ENCODE measurements around the gene FBXO11. TPM values are rescaled to one million over a fixed set of nuclear protein-coding genes. Genes with fewer than 3 reads are reported as not detected.

Gene FBXO11
- total and polyA plus RNA-seq, 8 donors, result 56.2 to 101 (median 89.2) TPM

DNA sequence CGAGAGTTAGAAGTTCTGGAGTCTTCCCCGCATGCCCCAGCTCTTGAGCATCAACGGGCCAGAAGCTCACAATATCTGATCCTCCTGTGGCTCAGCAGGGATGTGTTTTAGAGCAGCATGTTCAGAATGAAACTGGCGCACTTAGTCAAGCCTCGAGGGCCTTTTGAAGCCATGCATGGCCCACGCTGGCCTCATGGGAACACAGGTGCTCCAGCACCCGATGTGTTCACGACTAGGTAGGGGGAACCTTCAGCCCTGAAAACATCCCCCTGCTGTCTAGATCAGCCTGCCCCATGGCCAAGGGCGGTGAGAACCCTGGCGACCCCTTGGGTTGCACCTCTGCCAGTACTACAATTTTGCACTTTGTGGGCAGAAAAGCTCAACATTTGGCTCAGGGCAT lies 90.5 kb downstream of the FBXO11 start:
- intact Hi-C loops (cut with DNase I), result no loop called here
- H3K9me3 ChIP-seq, result no peaks in the 10 kb centered on the region
- no peak overlapping the region for H3K4me3 ChIP-seq
- peaks cover 0 to 97% of the 10 kb centered on the region in 2 donors for H3K36me3 ChIP-seq
- no peak overlapping the region for H3K27ac ChIP-seq
- TF ChIP-seq, protein P1, sequence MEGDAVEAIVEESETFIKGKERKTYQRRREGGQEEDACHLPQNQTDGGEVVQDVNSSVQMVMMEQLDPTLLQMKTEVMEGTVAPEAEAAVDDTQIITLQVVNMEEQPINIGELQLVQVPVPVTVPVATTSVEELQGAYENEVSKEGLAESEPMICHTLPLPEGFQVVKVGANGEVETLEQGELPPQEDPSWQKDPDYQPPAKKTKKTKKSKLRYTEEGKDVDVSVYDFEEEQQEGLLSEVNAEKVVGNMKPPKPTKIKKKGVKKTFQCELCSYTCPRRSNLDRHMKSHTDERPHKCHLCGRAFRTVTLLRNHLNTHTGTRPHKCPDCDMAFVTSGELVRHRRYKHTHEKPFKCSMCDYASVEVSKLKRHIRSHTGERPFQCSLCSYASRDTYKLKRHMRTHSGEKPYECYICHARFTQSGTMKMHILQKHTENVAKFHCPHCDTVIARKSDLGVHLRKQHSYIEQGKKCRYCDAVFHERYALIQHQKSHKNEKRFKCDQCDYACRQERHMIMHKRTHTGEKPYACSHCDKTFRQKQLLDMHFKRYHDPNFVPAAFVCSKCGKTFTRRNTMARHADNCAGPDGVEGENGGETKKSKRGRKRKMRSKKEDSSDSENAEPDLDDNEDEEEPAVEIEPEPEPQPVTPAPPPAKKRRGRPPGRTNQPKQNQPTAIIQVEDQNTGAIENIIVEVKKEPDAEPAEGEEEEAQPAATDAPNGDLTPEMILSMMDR (IDR thresholded peaks at IDR 0.05), result no peak
- no peaks in the 10 kb centered on the region for H3K4me1 ChIP-seq
- ATAC-seq (no peak), DNase-seq (no peak)
- H3K27me3 ChIP-seq, result no peaks in the 10 kb centered on the region

DNA sequence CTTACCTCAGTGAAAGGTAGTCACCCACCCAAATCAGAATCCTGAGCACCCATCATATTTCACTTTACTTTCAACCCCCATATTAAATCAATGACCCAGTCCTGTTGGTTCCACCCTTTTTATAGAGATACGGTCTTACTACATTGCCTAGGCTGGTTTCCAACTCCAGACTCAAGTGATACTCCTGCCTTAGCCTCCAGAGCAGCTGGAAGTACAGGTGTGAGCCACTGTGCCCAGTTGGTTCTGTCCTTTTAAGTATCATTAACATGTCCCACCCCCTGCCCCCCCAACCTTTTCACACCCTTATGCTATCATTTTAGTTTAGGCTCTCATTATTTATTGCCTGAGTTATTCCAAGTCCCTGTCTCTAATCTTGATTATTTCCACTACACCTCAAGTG lies 94.6 kb downstream of the FBXO11 start:
- Histone ChIP-seq H3K27me3 (no peaks in the 10 kb centered on the region), H3K4me1 (no peaks in the 10 kb centered on the region), H3K4me3 (no peak overlapping the region), H3K9me3 (no peaks in the 10 kb centered on the region), H3K27ac (no peak overlapping the region), H3K36me3 (peaks cover 0 to 96% of the 10 kb centered on the region in 2 donors)
- DNase-seq (no peak), ATAC-seq (no peak)
- TF ChIP-seq, protein P1 (IDR thresholded peaks at IDR 0.05), result no peak
- intact Hi-C loops (cut with DNase I), result no loop called here

DNA sequence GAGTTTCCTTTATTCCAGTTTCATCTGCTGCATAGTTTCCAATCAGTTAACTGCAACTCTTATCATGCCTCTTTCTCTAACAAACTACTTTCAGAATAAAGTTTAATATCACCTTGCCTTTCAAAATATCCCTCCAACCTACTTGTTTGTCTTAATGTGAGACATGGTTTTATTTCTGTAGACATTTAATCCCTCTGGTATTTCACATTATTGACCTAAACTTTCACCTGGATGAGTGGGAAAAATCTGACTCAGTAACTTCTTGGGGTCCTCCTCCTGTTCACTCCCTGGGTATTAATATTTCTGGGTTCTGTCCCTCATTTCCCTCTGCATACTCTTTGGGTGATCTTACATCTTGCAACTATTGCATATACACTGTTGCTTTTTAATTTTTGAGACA lies 95.4 kb downstream of the FBXO11 start:
- DNase-seq, result no peak
- intact Hi-C loops (cut with DNase I), result no loop called here
- Histone ChIP-seq H3K4me3 (no peak overlapping the region), H3K27ac (peak overlapping the region in 1 of 2 donors; percentile 2), H3K27me3 (no peaks in the 10 kb centered on the region), H3K36me3 (peaks cover 0 to 96% of the 10 kb centered on the region in 2 donors), H3K4me1 (peaks cover 0 to 2% of the 10 kb centered on the region in 2 donors), H3K9me3 (no peaks in the 10 kb centered on the region)
- TF ChIP-seq, protein P1 (IDR thresholded peaks at IDR 0.05), result no peak
- no peak for ATAC-seq

DNA sequence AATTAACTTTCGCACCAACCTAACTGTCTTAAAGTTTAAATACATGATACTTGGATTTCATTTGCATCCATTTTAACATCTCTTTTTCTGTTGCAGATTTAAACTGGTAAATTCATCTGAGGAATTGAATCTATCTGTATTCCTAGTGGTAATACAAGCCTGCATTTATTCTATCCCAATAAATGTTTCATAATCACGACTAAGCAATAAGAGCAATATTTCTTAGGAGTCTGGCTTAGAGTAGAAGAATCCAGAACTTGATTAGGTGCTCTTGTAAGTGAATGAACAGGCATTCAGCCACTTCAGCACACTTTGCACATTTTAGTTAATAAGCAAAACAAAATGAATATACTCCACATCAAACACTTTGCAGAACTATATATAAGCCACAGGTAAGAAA lies 96.4 kb downstream of the FBXO11 start:
- TF ChIP-seq, protein P1 (IDR thresholded peaks at IDR 0.05), result no peak
- ATAC-seq (no peak), DNase-seq (no peak)
- Histone ChIP-seq H3K4me1 (peaks cover 0 to 11% of the 10 kb centered on the region in 2 donors), H3K9me3 (no peaks in the 10 kb centered on the region), H3K27ac (no peak overlapping the region), H3K4me3 (no peak overlapping the region), H3K36me3 (peaks cover 4 to 96% of the 10 kb centered on the region in 2 donors), H3K27me3 (no peaks in the 10 kb centered on the region)
- intact Hi-C loops (cut with DNase I), result no loop called here

DNA sequence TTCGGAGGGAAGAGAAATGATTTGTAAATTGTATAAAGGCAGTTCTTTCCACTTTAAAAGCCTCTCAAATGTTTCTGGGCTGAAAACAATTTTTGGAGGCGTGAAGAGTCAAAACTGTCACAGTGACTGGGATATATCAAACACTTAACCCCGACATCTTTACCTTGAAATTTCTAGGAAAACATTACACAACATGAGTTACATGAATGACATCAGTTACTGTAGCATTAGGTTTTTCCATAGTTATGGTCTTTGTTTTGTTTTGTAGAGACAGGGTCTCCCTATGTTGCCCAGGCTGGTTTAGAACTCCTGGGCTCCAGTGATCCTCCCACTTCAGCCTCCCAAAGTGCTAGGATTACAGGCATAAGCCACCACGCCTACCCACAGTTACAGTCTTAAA lies 97.7 kb downstream of the FBXO11 start:
- Histone ChIP-seq H3K36me3 (peaks cover 4 to 99% of the 10 kb centered on the region in 2 donors), H3K27ac (no peak overlapping the region), H3K4me3 (no peak overlapping the region), H3K9me3 (peaks cover 0 to 1% of the 10 kb centered on the region in 2 donors), H3K27me3 (no peaks in the 10 kb centered on the region), H3K4me1 (peaks cover 0 to 11% of the 10 kb centered on the region in 2 donors)
- ATAC-seq (no peak), DNase-seq (no peak)
- intact Hi-C loops (cut with DNase I), result no loop called here
- TF ChIP-seq, protein P1 (IDR thresholded peaks at IDR 0.05), result no peak

Data from left lung (tissue), 10 donors.